Neural cell (in vitro differentiated cells): ENCODE results near the gene ABCA1. TPM values are rescaled to one million over a fixed set of nuclear protein-coding genes. Genes with fewer than 3 reads are reported as not detected.

ENCODE experiments used
- H2AFZ ChIP-seq: fragments of 200-600, 300-800 bp; sonication (generic), shearing (Covaris generic); 2 replicates; pipeline ENCODE4 v1.6.0; 2014; ENCODE audit warnings: low read depth, mild to moderate bottlenecking, antibody characterized with exemption, low read length, moderate library complexity
- H3F3A ChIP-seq: fragments of 200-600 bp; shearing (Covaris generic); 2 replicates; pipeline ENCODE4 v1.6.1; 2016; ENCODE audit warnings: mild to moderate bottlenecking, moderate library complexity, mixed read lengths, antibody characterized with exemption, low read length; ENCODE audit not compliant: insufficient read depth, poor library complexity, severe bottlenecking
- H3K27ac ChIP-seq: fragments of 200-600, 300-800 bp; sonication (generic), shearing (Covaris generic); 2 replicates; pipeline ENCODE4 v1.5.1; 2014; ENCODE audit warnings: mild to moderate bottlenecking, low read length, moderate library complexity
- H3K27me3 ChIP-seq: fragments of 300-800, 200-600 bp; sonication (generic), shearing (Covaris generic); 2 replicates; pipeline ENCODE4 v1.6.0; 2014; ENCODE audit warnings: mild to moderate bottlenecking, low read depth, low read length, moderate library complexity; ENCODE audit not compliant: insufficient read depth
- H3K36me3 ChIP-seq: fragments of 300-800, 200-600 bp; sonication (generic), shearing (Covaris generic); 2 replicates; pipeline ENCODE4 v1.5.1; 2014; ENCODE audit warnings: mild to moderate bottlenecking, antibody characterized with exemption, low read length, moderate library complexity; ENCODE audit not compliant: insufficient read depth
- H3K4me2 ChIP-seq: fragments of 300-800, 200-600 bp; sonication (generic), shearing (Covaris generic); 2 replicates; pipeline ENCODE4 v1.6.0; 2014; ENCODE audit warnings: mild to moderate bottlenecking, low read length
- H3K4me3 ChIP-seq: fragments of 300-800, 200-600 bp; sonication (generic), shearing (Covaris generic); 2 replicates; pipeline ENCODE4 v1.5.1; 2014; ENCODE audit warnings: mild to moderate bottlenecking, low read length, moderate library complexity
- H3K79me2 ChIP-seq: fragments of 200-600 bp; shearing (Covaris generic); replicated peaks from 2 replicates; pipeline ENCODE4 v1.6.0; 2014; ENCODE audit warnings: mild to moderate bottlenecking, low read length, moderate library complexity; ENCODE audit not compliant: insufficient read depth
- H3K9ac ChIP-seq: fragments of 300-800, 200-600 bp; sonication (generic), shearing (Covaris generic); 2 replicates; pipeline ENCODE4 v1.6.1; 2016; ENCODE audit warnings: mild to moderate bottlenecking, low read length, mixed read lengths
- H3K9me2 ChIP-seq: fragments of 200-600 bp; shearing (Covaris generic); 2 replicates; pipeline ENCODE4 v1.6.1; 2016; ENCODE audit warnings: mild to moderate bottlenecking, low read length, mixed read lengths; ENCODE audit not compliant: insufficient read depth
- H3K9me3 ChIP-seq: fragments of 200-600, 300-800 bp; sonication (generic), shearing (Covaris generic); 2 replicates; pipeline ENCODE4 v1.6.1; 2016; ENCODE audit warnings: mild to moderate bottlenecking, mixed run types, low read length, moderate library complexity, mixed read lengths
- H4K20me1 ChIP-seq: fragments of 200-600 bp; shearing (Covaris generic); 2 replicates; pipeline ENCODE4 v1.6.1; 2016; ENCODE audit warnings: mild to moderate bottlenecking, mixed run types; ENCODE audit not compliant: insufficient read depth
- EP300 ChIP-seq: fragments of 450-650 bp; conservative IDR thresholded peaks from 2 replicates; pipeline ENCODE4 v1.6.1; 2014; ENCODE audit warnings: antibody characterized with exemption, mild to moderate bottlenecking, moderate library complexity; ENCODE audit not compliant: poor library complexity, severe bottlenecking
- EZH2 ChIP-seq: fragments of 200-600, 300-800 bp; shearing (Covaris generic), sonication (generic); IDR thresholded peaks from 2 replicates; pipeline ENCODE4 v1.6.1; 2014; ENCODE audit warnings: antibody characterized with exemption, low read length, borderline replicate concordance, mild to moderate bottlenecking; ENCODE audit not compliant: insufficient read depth, poor library complexity, severe bottlenecking
- MXI1 ChIP-seq: fragments of 450-650 bp; conservative IDR thresholded peaks from 2 replicates; pipeline ENCODE4 v1.6.1; 2014; ENCODE audit warnings: antibody characterized with exemption, mild to moderate bottlenecking; ENCODE audit not compliant: poor library complexity, severe bottlenecking
- POLR2AphosphoS5 ChIP-seq: IDR thresholded peaks from 2 replicates; pipeline ENCODE4 v1.6.1; 2012
- RAD21 ChIP-seq: fragments of 450-650 bp; conservative IDR thresholded peaks from 2 replicates; pipeline ENCODE4 v1.6.1; 2014; ENCODE audit warnings: antibody characterized with exemption, mild to moderate bottlenecking, moderate library complexity
- REST ChIP-seq: IDR thresholded peaks from 2 replicates; pipeline ENCODE4 v1.6.1; 2012; ENCODE audit warnings: borderline replicate concordance
- SMC3 ChIP-seq: fragments of 450-650 bp; conservative IDR thresholded peaks from 2 replicates; pipeline ENCODE4 v1.6.1; 2014; ENCODE audit warnings: antibody characterized with exemption, mild to moderate bottlenecking, moderate library complexity; ENCODE audit not compliant: poor library complexity
- TAF1 ChIP-seq: IDR thresholded peaks from 2 replicates; pipeline ENCODE4 v1.6.1; 2012; ENCODE audit warnings: low read depth
- polyA plus RNA-seq: library from polyadenylated mRNA; depleted of rRNA; stranded (reverse); fragments of >200 nt; gene quantifications from 2 replicates; pipeline ENCODE4 v1.2.3, GENCODE V29; 2014
- TF ChIP-seq, protein P1 (sequence below): fragments of 450-650 bp; IDR thresholded peaks from 2 replicates; pipeline ENCODE4 v1.5.1; 2014; ENCODE audit warnings: antibody characterized with exemption, mild to moderate bottlenecking, moderate library complexity; ENCODE audit not compliant: poor library complexity, severe bottlenecking

Gene ABCA1
- polyA plus RNA-seq, 1 donor from 2014 or later, result 5.2 TPM

- no peaks in the 10 kb centered on the region for H3F3A ChIP-seq
- H3K27me3 ChIP-seq, result no peaks in the 10 kb centered on the region
- no peaks in the 10 kb centered on the region for H3K36me3 ChIP-seq
- H3K9me2 ChIP-seq, result no peaks in the 10 kb centered on the region
- H3K9me3 ChIP-seq, result no peaks in the 10 kb centered on the region
- H3K27ac ChIP-seq, result no peak overlapping the region
- no peak overlapping the region for H3K4me3 ChIP-seq
- H4K20me1 ChIP-seq, result no peaks in the 10 kb centered on the region
- no peak overlapping the region for H3K4me2 ChIP-seq
- no peak overlapping the region for H2AFZ ChIP-seq
- TF ChIP-seq EZH2, result no peak
- no peak for TF ChIP-seq REST
- TF ChIP-seq MXI1, result no peak
- TF ChIP-seq EP300, result no peak
- no peak for TF ChIP-seq POLR2AphosphoS5
- TF ChIP-seq SMC3, result no peak
- TF ChIP-seq TAF1, result no peak
- TF ChIP-seq, protein P1, sequence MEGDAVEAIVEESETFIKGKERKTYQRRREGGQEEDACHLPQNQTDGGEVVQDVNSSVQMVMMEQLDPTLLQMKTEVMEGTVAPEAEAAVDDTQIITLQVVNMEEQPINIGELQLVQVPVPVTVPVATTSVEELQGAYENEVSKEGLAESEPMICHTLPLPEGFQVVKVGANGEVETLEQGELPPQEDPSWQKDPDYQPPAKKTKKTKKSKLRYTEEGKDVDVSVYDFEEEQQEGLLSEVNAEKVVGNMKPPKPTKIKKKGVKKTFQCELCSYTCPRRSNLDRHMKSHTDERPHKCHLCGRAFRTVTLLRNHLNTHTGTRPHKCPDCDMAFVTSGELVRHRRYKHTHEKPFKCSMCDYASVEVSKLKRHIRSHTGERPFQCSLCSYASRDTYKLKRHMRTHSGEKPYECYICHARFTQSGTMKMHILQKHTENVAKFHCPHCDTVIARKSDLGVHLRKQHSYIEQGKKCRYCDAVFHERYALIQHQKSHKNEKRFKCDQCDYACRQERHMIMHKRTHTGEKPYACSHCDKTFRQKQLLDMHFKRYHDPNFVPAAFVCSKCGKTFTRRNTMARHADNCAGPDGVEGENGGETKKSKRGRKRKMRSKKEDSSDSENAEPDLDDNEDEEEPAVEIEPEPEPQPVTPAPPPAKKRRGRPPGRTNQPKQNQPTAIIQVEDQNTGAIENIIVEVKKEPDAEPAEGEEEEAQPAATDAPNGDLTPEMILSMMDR, result no peak
- no peak for TF ChIP-seq RAD21
- H3K79me2 ChIP-seq, result no peaks in the 10 kb centered on the region
- H3K9ac ChIP-seq, result no peak overlapping the region
These were observed 147.9 kb downstream of the ABCA1 start for GRCh38 chr9:104779946-104780535.

DNA sequence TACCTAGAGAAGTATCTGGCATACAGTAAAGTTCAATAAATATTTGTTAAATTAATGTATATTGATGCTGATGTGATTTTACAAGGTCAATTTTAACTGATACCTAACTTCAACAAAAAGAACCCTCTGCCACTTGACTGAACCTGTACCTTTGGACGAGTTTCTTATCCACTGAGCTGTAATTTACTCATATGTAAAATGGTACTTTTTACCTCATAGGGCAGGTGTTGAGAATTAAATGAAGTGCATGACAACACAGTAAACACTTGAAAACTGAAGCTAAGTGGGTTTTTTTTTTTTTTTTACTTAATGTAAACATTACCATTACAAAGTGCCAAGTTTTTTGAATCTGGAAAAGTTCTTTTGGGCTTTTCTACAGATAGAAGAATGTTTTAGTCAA is 148.6 kb downstream of the ABCA1 start:
- Histone ChIP-seq H3K9ac (no peak overlapping the region), H3K4me2 (no peak overlapping the region), H3K79me2 (no peaks in the 10 kb centered on the region), H3K9me2 (no peaks in the 10 kb centered on the region), H3K27ac (no peak overlapping the region), H2AFZ (no peak overlapping the region), H3K4me3 (no peak overlapping the region), H4K20me1 (no peaks in the 10 kb centered on the region), H3K9me3 (no peaks in the 10 kb centered on the region), H3F3A (no peaks in the 10 kb centered on the region), H3K27me3 (no peaks in the 10 kb centered on the region), H3K36me3 (no peaks in the 10 kb centered on the region)
- TF ChIP-seq EP300 (no peak), EZH2 (no peak), RAD21 (no peak), REST (no peak), SMC3 (no peak), POLR2AphosphoS5 (no peak), TAF1 (no peak), MXI1 (no peak)
- TF ChIP-seq, protein P1, result no peak
